Mononuclear cell (primary cell): Measurements from ENCODE around the gene PIGL. TPM values are rescaled to one million over a fixed set of nuclear protein-coding genes. Genes with fewer than 3 reads are reported as not detected.
"Not testable (repeated sequence)": the region's sequence is repeated elsewhere in the genome, so short reads cannot be mapped to it uniquely, and the experiment has no call there.

Experiments
- H3K27me3 ChIP-seq: 2 replicates; pipeline ENCODE4 v1.6.0; 2011; ENCODE audit warnings: low read length, control low read depth; ENCODE audit not compliant: insufficient read depth
- H3K4me1 ChIP-seq: 2 replicates; pipeline ENCODE4 v1.5.1; 2011; ENCODE audit warnings: mild to moderate bottlenecking, low read length, control low read depth; ENCODE audit not compliant: insufficient read depth
- H3K4me3 ChIP-seq: 2 replicates; pipeline ENCODE4 v1.5.1; 2011; ENCODE audit warnings: mild to moderate bottlenecking, low read length, moderate library complexity
- H3K9me3 ChIP-seq: 2 replicates; pipeline ENCODE4 v1.5.1; 2011; ENCODE audit warnings: low read depth, mild to moderate bottlenecking, control low read depth, low read length
- total RNA-seq: library from RNA; depleted of rRNA; stranded (reverse); fragments of >200 nt; gene quantifications from one replicate; pipeline ENCODE4 v1.2.3, GENCODE V29; 2012

Gene PIGL
- total RNA-seq, 1 donor, result 30.0 TPM

- Histone ChIP-seq H3K9me3 (no peaks in the 10 kb centered on the region), H3K4me1 (peaks cover 6% of the 10 kb centered on the region), H3K27me3 (no peaks in the 10 kb centered on the region), H3K4me3 (no peak overlapping the region)
These were observed 85.2 kb downstream of the PIGL start for GRCh38 chr17:16301963-16302855.

- no peak overlapping the region for H3K4me3 ChIP-seq
- no peaks in the 10 kb centered on the region for H3K9me3 ChIP-seq
- peaks cover 6% of the 10 kb centered on the region for H3K4me1 ChIP-seq
- no peaks in the 10 kb centered on the region for H3K27me3 ChIP-seq
These were observed 85.8 kb downstream of the PIGL start for GRCh38 chr17:16302856-16303255.

GRCh38 chr17:16304830-16305229 lies 87.8 kb downstream of the PIGL start:
- Histone ChIP-seq H3K4me1 (peaks cover 6% of the 10 kb centered on the region), H3K27me3 (no peaks in the 10 kb centered on the region), H3K9me3 (no peaks in the 10 kb centered on the region), H3K4me3 (no peak overlapping the region)

GRCh38 chr17:16306211-16306610 lies 89.2 kb downstream of the PIGL start:
- Histone ChIP-seq H3K4me3 (no peak overlapping the region), H3K4me1 (peaks cover 6% of the 10 kb centered on the region), H3K27me3 (no peaks in the 10 kb centered on the region), H3K9me3 (no peaks in the 10 kb centered on the region)

DNA sequence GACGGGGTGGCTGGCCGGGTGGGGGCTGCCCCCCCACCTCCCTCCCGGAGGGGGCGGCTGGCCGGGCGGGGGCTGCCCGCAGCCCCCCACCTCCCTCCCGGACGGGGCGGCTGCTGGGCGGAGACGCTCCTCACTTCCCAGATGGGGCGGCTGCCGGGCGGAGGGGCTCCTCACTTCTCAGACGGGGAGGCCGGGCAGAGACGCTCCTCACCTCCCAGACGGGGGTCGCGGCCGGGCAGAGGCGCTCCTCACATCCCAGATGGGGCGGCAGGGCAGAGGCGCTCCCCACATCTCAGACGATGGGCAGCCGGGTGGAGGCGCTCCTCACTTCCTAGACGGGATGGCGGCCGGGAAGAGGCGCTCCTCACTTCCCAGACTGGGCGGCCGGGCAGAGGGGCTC lies 95.1 kb downstream of the PIGL start:
- not testable (repeated sequence) for H3K27me3 ChIP-seq, H3K9me3 ChIP-seq, H3K4me1 ChIP-seq, H3K4me3 ChIP-seq

DNA sequence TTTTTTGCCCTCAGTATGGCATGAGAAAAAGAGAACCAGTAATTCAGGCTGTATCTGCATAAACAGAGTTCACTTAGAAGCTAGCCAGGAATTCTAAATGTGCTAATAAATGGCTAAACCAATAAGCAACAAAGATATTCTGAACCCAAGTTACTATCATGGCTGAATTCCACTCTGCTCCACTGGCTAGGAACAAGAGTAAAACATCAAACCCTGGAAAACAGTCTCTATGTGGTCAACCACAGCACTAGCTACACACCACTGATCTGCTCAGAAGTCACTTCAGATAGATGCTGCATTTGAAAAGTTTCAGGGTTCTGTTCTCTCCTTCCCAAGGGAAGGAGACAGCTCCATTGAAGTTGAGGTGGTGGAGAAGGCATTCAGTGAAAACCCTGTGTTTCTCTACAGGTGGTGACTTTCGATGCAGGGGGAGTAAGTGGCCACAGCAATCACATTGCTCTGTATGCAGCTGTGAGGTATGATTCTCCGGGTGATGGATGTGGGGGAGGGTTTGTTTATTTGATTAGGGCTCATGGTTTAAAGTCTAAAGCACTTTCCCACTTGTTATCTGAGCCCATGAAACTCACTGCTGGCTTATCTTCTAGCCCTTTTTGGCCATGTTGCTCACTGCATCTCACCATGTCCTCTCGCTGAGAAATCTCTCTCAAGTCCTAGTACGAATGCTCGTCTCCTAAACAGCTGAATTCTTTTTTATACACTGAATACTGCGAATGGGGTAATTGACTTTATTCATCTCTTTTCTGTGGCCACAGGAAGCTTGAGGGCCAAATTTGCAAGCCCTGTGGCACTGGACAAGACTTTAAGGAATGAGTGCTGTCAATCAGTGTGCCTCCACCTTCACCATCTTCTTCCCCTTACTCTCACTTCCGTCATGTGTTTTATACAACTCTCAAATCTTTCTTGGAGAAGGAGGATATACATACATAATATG lies 96.4 kb downstream of the PIGL start:
- no peaks in the 10 kb centered on the region for H3K4me1 ChIP-seq
- no peaks in the 10 kb centered on the region for H3K27me3 ChIP-seq
- no peak overlapping the region for H3K4me3 ChIP-seq
- H3K9me3 ChIP-seq, result no peaks in the 10 kb centered on the region

DNA sequence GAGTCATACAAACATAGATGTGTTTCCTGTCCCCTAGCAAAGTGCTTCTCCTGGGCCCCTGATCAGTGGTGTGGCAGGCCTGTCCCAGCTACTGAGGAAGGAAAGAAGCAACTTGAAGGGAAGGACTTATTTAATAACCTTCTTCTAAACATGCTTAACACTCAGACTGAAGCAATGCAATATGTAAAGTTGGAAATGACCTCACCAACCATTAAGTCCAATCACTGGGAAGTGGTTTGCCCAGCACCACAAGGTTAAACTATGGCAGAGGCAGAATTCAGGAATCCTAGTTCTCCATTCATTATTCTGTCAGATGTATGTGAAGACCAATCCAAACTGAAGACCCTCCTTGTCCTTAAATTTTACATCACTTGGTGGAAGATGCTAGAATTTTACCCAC lies 97.2 kb downstream of the PIGL start:
- Histone ChIP-seq H3K9me3 (no peaks in the 10 kb centered on the region), H3K4me3 (no peak overlapping the region), H3K27me3 (no peaks in the 10 kb centered on the region), H3K4me1 (no peaks in the 10 kb centered on the region)

- Histone ChIP-seq H3K9me3 (no peaks in the 10 kb centered on the region), H3K27me3 (no peaks in the 10 kb centered on the region), H3K4me1 (no peaks in the 10 kb centered on the region), H3K4me3 (no peak overlapping the region)
These were observed 97.8 kb downstream of the PIGL start for GRCh38 chr17:16314859-16315258.

DNA sequence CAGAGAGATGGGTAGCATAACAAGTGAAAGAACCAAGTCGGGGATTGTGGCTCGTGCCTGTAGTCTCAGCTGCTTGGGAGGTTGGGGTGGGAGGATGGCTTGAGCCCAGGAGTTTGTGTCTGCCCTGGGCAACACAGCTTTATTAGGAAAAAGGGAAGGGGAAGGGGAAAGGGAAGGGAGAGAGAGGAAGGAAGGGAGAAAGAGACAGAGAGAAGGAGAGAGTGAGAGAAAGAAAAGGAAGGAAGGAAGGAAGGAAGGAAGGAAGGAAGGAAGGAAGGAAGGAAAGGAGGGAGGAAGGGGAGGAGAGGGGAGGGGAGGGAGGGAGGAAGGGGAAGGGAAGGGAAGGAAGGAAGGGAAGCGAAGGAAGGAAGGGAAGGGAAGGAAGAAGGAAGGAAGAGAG lies 103.0 kb downstream of the PIGL start:
- Histone ChIP-seq H3K4me3 (no peak overlapping the region), H3K9me3 (no peaks in the 10 kb centered on the region), H3K4me1 (no peaks in the 10 kb centered on the region), H3K27me3 (no peaks in the 10 kb centered on the region)

GRCh38 chr17:16322636-16323035 lies 105.6 kb downstream of the PIGL start:
- no peaks in the 10 kb centered on the region for H3K27me3 ChIP-seq
- H3K4me1 ChIP-seq, result no peaks in the 10 kb centered on the region
- H3K9me3 ChIP-seq, result no peaks in the 10 kb centered on the region
- no peak overlapping the region for H3K4me3 ChIP-seq

GRCh38 chr17:16325964-16326363 lies 109.0 kb downstream of the PIGL start:
- no peak overlapping the region for H3K4me3 ChIP-seq
- no peaks in the 10 kb centered on the region for H3K9me3 ChIP-seq
- no peaks in the 10 kb centered on the region for H3K27me3 ChIP-seq
- H3K4me1 ChIP-seq, result no peaks in the 10 kb centered on the region

DNA sequence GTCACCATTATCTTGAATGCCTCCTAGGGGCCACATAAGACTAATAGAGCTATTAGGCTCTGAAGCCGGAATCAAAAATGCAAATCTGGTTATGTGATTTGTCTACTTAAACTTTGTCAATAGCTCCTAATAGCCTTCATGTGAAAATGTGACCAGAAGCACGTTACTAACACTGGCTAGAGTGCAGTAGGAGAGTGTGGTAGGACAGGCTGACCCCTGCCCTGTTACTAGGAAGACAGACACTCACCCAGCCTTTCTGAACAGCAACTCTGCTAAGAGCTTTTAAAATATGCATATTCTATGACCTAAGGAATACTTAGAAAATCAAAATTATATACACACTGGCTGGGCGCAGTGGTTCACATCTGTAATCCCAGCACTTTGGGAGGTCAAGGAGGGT lies 110.0 kb downstream of the PIGL start:
- Histone ChIP-seq H3K4me1 (no peaks in the 10 kb centered on the region), H3K4me3 (no peak overlapping the region), H3K27me3 (no peaks in the 10 kb centered on the region), H3K9me3 (no peaks in the 10 kb centered on the region)

DNA sequence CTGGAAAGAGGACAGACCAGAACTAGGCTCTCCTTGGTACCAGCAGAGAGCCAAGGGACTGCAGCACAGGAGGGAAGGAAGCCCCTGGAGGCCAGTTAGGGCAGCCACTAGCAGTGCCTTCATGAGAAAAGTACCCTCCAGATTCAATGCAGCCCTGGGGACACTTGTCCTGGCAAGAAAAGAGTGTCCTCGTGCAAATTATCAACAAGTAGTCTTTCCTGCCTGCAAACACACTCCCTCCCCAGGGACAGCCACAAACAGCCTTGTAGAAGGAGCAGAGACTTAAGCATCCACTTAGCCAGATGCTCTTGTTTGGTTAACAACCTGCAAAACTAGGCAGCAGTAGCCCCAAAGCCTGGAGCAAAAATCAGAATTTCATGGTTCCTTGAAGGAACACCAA lies 112.0 kb downstream of the PIGL start:
- no peaks in the 10 kb centered on the region for H3K9me3 ChIP-seq
- no peaks in the 10 kb centered on the region for H3K27me3 ChIP-seq
- H3K4me3 ChIP-seq, result no peak overlapping the region
- no peaks in the 10 kb centered on the region for H3K4me1 ChIP-seq

- no peaks in the 10 kb centered on the region for H3K27me3 ChIP-seq
- H3K4me3 ChIP-seq, result no peak overlapping the region
- H3K9me3 ChIP-seq, result no peaks in the 10 kb centered on the region
- H3K4me1 ChIP-seq, result no peaks in the 10 kb centered on the region
These were observed 112.7 kb downstream of the PIGL start for GRCh38 chr17:16329519-16330271.

GRCh38 chr17:16338391-16338790 lies 121.4 kb downstream of the PIGL start:
- no peaks in the 10 kb centered on the region for H3K9me3 ChIP-seq
- no peaks in the 10 kb centered on the region for H3K4me1 ChIP-seq
- H3K27me3 ChIP-seq, result no peaks in the 10 kb centered on the region
- H3K4me3 ChIP-seq, result no peak overlapping the region
